ENCODE results near the gene STAT3.
"Not testable (repeated sequence)": the region's sequence is repeated elsewhere in the genome, so short reads cannot be mapped to it uniquely, and the experiment has no call there.

Gene STAT3

GRCh38 chr17:42378959-42379594 lies 9.2 kb downstream of the STAT3 start:
- no peak for DNase-seq

- DNase-seq, result no peak
These were observed 9.8 kb downstream of the STAT3 start for GRCh38 chr17:42378359-42378958.

- DNase-seq, result no peak
These were observed 14.3 kb downstream of the STAT3 start for GRCh38 chr17:42373896-42374295.

- no peak for DNase-seq
These were observed 16.1 kb downstream of the STAT3 start for GRCh38 chr17:42372142-42372541.

GRCh38 chr17:42368797-42369561 lies 19.3 kb downstream of the STAT3 start:
- DNase-seq, result not testable (repeated sequence)

GRCh38 chr17:42368310-42368709 lies 19.9 kb downstream of the STAT3 start:
- DNase-seq, result not testable (repeated sequence)

GRCh38 chr17:42366176-42367023 lies 21.8 kb downstream of the STAT3 start:
- not testable (repeated sequence) for DNase-seq

GRCh38 chr17:42365136-42365535 lies 23.1 kb downstream of the STAT3 start:
- DNase-seq, result no peak

- DNase-seq, result no peak
These were observed 24.3 kb downstream of the STAT3 start for GRCh38 chr17:42363767-42364585.

- DNase-seq, result no peak
These were observed 25.0 kb downstream of the STAT3 start for GRCh38 chr17:42363231-42363630.

- no peak for DNase-seq
These were observed 25.8 kb downstream of the STAT3 start for GRCh38 chr17:42362245-42362961.

- DNase-seq, result no peak
These were observed 26.5 kb downstream of the STAT3 start for GRCh38 chr17:42361781-42362186.

- DNase-seq, result not testable (repeated sequence)
These were observed 27.9 kb downstream of the STAT3 start for GRCh38 chr17:42360388-42360787.

- no peak for DNase-seq
These were observed 29.1 kb downstream of the STAT3 start for GRCh38 chr17:42359133-42359532.

GRCh38 chr17:42358434-42358833 lies 29.8 kb downstream of the STAT3 start:
- no peak for DNase-seq

- no peak for DNase-seq
These were observed 33.0 kb downstream of the STAT3 start for GRCh38 chr17:42354956-42355843.

- no peak for DNase-seq
These were observed 40.1 kb downstream of the STAT3 start for GRCh38 chr17:42348104-42348503.

GRCh38 chr17:42347606-42348005 lies 40.6 kb downstream of the STAT3 start:
- DNase-seq, result no peak

- no peak for DNase-seq
These were observed 41.0 kb downstream of the STAT3 start for GRCh38 chr17:42347198-42347597.

GRCh38 chr17:42346481-42346880 lies 41.8 kb downstream of the STAT3 start:
- no peak for DNase-seq
